Endothelial cell (in vitro differentiated cells): ENCODE data around the gene FAM24B. TPM values are rescaled to one million over a fixed set of nuclear protein-coding genes. Genes with fewer than 3 reads are reported as not detected.

Source experiments
- DNase-seq: peaks from one replicate; pipeline ENCODE4 v3.0.0; 2021; ENCODE audit warnings: low spot score
- H3K27ac Mint-ChIP-seq: one replicate; pipeline ENCODE4 v1.8.0; 2021; ENCODE audit warnings: mixed read lengths, inconsistent platforms; ENCODE audit not compliant: unreplicated experiment
- H3K27me3 Mint-ChIP-seq: one replicate; pipeline ENCODE4 v1.8.0; 2021; ENCODE audit warnings: mild to moderate bottlenecking, moderate library complexity, mixed read lengths, inconsistent platforms; ENCODE audit not compliant: unreplicated experiment
- H3K36me3 Mint-ChIP-seq: one replicate; pipeline ENCODE4 v1.8.0; 2021; ENCODE audit warnings: mild to moderate bottlenecking, low read depth, mixed read lengths, inconsistent platforms; ENCODE audit not compliant: unreplicated experiment
- H3K4me1 Mint-ChIP-seq: one replicate; pipeline ENCODE4 v1.8.0; 2021; ENCODE audit warnings: mild to moderate bottlenecking, mixed read lengths, inconsistent platforms; ENCODE audit not compliant: unreplicated experiment
- H3K4me3 Mint-ChIP-seq: one replicate; pipeline ENCODE4 v1.8.0; 2021; ENCODE audit warnings: mild to moderate bottlenecking, mixed read lengths, inconsistent platforms; ENCODE audit not compliant: unreplicated experiment
- H3K9me3 Mint-ChIP-seq: one replicate; pipeline ENCODE4 v1.8.0; 2021; ENCODE audit warnings: mixed read lengths, inconsistent platforms; ENCODE audit not compliant: unreplicated experiment
- total RNA-seq: library from RNA; stranded (reverse); fragmentation: NEBNext Ultra II Directional; extraction: Animal tissue kit (Norgen Biotek cat#: 25700); gene quantifications from one replicate; pipeline ENCODE4 v1.2.1, GENCODE V29; 2021; ENCODE audit not compliant: unreplicated experiment
- TF ChIP-seq, protein P1 (sequence below): fragments of 200-600 bp; sonication (generic); IDR thresholded peaks from one replicate; pipeline ENCODE4 v1.5.0; 2021; ENCODE audit warnings: antibody characterized with exemption; ENCODE audit not compliant: unreplicated experiment

FAM24B gene
- total RNA-seq, 1 donor from 2014 or later, result 2.7 TPM

DNA sequence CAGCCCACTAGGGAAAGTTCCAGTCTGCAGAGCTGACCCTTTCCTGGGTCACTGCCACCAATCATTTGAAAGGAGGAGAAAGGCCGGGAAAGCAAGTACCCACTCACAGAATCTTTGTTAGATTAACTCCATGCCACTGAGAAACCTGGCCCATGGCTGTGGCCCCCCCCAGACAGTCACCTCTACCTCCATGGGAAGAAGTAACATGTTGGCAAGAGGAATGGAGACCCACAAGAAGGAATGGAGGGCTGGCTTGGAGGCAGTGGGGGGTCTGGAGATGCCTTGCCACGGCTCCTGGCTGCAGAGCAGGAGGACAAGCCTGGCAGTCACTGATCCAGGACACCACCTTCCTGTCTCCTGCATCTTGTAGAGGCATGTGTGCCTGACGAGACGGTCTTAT lies 66.6 kb downstream of the FAM24B start:
- H3K4me1 Mint-ChIP-seq, result peaks cover 2% of the 10 kb centered on the region
- H3K4me3 Mint-ChIP-seq, result no peak overlapping the region
- H3K9me3 Mint-ChIP-seq, result no peaks in the 10 kb centered on the region

DNA sequence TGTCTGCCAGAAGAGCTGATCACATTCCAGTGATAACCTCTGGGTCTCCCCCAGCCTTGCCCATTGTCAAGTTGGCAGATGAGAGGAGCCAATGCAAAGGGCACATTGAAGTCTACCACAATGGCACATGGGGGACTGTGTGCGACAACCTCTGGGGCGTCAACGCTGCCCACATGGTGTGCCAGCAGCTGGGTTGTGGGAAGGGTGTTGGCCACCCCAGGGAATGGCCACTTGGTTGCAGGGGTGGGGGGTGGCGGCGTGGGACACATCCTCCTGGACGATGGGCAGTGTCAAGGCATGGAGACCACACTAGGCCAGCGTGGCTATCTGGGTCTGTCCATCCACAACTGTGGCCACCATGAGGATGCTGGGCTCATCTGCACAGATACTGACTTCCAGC lies 77.1 kb downstream of the FAM24B start:
- Mint-ChIP-seq H3K27ac (no peak overlapping the region), H3K27me3 (no peaks in the 10 kb centered on the region), H3K4me3 (no peak overlapping the region), H3K4me1 (no peaks in the 10 kb centered on the region), H3K9me3 (no peaks in the 10 kb centered on the region), H3K36me3 (no peaks in the 10 kb centered on the region)
- no peak for DNase-seq
- TF ChIP-seq, protein P1, sequence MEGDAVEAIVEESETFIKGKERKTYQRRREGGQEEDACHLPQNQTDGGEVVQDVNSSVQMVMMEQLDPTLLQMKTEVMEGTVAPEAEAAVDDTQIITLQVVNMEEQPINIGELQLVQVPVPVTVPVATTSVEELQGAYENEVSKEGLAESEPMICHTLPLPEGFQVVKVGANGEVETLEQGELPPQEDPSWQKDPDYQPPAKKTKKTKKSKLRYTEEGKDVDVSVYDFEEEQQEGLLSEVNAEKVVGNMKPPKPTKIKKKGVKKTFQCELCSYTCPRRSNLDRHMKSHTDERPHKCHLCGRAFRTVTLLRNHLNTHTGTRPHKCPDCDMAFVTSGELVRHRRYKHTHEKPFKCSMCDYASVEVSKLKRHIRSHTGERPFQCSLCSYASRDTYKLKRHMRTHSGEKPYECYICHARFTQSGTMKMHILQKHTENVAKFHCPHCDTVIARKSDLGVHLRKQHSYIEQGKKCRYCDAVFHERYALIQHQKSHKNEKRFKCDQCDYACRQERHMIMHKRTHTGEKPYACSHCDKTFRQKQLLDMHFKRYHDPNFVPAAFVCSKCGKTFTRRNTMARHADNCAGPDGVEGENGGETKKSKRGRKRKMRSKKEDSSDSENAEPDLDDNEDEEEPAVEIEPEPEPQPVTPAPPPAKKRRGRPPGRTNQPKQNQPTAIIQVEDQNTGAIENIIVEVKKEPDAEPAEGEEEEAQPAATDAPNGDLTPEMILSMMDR, result no peak

More for the DNA sequence above, 66.6 kb downstream of the FAM24B start:
- H3K36me3 Mint-ChIP-seq, result no peaks in the 10 kb centered on the region
- H3K27ac Mint-ChIP-seq, result no peak overlapping the region
- no peak for DNase-seq
- TF ChIP-seq, protein P1, result no peak
- H3K27me3 Mint-ChIP-seq, result no peaks in the 10 kb centered on the region

Other genes with a start within 250 kb of the FAM24B start
- not detected for gene C10orf120, start 179.7 kb downstream of the FAM24B start, total RNA-seq
- gene CUZD1, start 33.7 kb downstream of the FAM24B start, total RNA-seq, result 0.54 TPM
- gene FAM24A, start 31.0 kb upstream of the FAM24B start, total RNA-seq, result not detected
- gene C10orf88, start 74.6 kb upstream of the FAM24B start, total RNA-seq, result 9.9 TPM
- gene PSTK, start 100.8 kb upstream of the FAM24B start, total RNA-seq, result 5.2 TPM
- 14.9 TPM for gene IKZF5, start 129.2 kb upstream of the FAM24B start, total RNA-seq
- 35.6 TPM for gene ACADSB, start 129.4 kb upstream of the FAM24B start, total RNA-seq